HEK293 (cell line): Measurements from ENCODE around the gene PLSCR5.

Experiments used
- CTCF ChIA-PET: fragments of 350-600 bp; formaldehyde crosslinking; extraction: SDS; loops from one replicate; lab custom pipeline; 2021; ENCODE audit warnings: antibody characterized with exemption; lab: Yijun Ruan, JAX
- POLR2A ChIA-PET: fragments of 300-600 bp; formaldehyde crosslinking; extraction: SDS; loops from one replicate; lab custom pipeline; 2020; ENCODE audit warnings: antibody characterized with exemption, inconsistent platforms; lab: Yijun Ruan, JAX
- H3K27ac ChIP-seq: fragments of 200-500 bp; sonication (Bioruptor generic); 2 replicates; pipeline ENCODE4 v1.5.1; 2014; ENCODE audit warnings: low read depth, low read length, control low read depth, inconsistent platforms; ENCODE audit errors: extremely low read depth
- H3K36me3 ChIP-seq, 2 experiments: fragments of 200-500 bp in 1 of 2; sonication (Bioruptor generic) in 1 of 2; 1 replicate in 1 of 2; 2 replicates in 1 of 2; pipeline ENCODE4 v1.5.1; 2014 to 2017; ENCODE audit warnings: inconsistent platforms in 2 of 2, low read length in 2 of 2; ENCODE audit not compliant: control insufficient read depth in 2 of 2, insufficient read depth in 1 of 2
- H3K4me1 ChIP-seq: fragments of 200-500 bp; sonication (Bioruptor generic); 2 replicates; pipeline ENCODE4 v1.5.1; 2014; ENCODE audit warnings: mild to moderate bottlenecking, low read length, inconsistent platforms; ENCODE audit not compliant: control insufficient read depth, insufficient read depth
- H3K4me3 ChIP-seq: 2 replicates; pipeline ENCODE4 v1.5.1; 2011; ENCODE audit warnings: low read depth, mild to moderate bottlenecking, control low read depth, low read length, moderate library complexity
- H3K9me3 ChIP-seq: fragments of 200-500 bp; sonication (Bioruptor generic); 2 replicates; pipeline ENCODE4 v1.5.1; 2014; ENCODE audit warnings: low read depth, low read length, inconsistent platforms; ENCODE audit not compliant: control insufficient read depth, insufficient read depth
- HIC1 ChIP-seq: fragments of 450-650 bp; formaldehyde crosslinking; IDR thresholded peaks from 2 replicates; pipeline ENCODE4 v1.5.1; 2016; ENCODE audit warnings: missing biosample characterization, missing genetic modification characterization
- SETDB1 ChIP-seq: IDR thresholded peaks from one replicate; pipeline ENCODE4 v1.6.1; 2017; ENCODE audit warnings: mild to moderate bottlenecking, low read length, moderate library complexity, mixed read lengths; ENCODE audit not compliant: insufficient read length
- ZBTB21 ChIP-seq: fragments of 450-650 bp; formaldehyde crosslinking; IDR thresholded peaks from 2 replicates; pipeline ENCODE4 v1.5.1; 2017; ENCODE audit warnings: missing biosample characterization, missing genetic modification characterization
- ZNF133 ChIP-seq: fragments of 450-650 bp; formaldehyde crosslinking; IDR thresholded peaks from 2 replicates; pipeline ENCODE4 v1.5.1; 2016; ENCODE audit warnings: missing biosample characterization, missing genetic modification characterization
- ZNF157 ChIP-seq: fragments of 450-650 bp; formaldehyde crosslinking; IDR thresholded peaks from 2 replicates; pipeline ENCODE4 v1.5.1; 2016; ENCODE audit warnings: missing biosample characterization, missing genetic modification characterization
- ZNF19 ChIP-seq: fragments of 450-650 bp; formaldehyde crosslinking; IDR thresholded peaks from 2 replicates; pipeline ENCODE4; 2016; ENCODE audit warnings: missing biosample characterization, missing genetic modification characterization, low read depth
- ZNF221 ChIP-seq: fragments of 450-650 bp; formaldehyde crosslinking; IDR thresholded peaks from 2 replicates; pipeline ENCODE4 v1.5.1; 2017; ENCODE audit warnings: missing biosample characterization, missing genetic modification characterization, borderline replicate concordance
- ZNF341 ChIP-seq: fragments of 450-650 bp; formaldehyde crosslinking; IDR thresholded peaks from 2 replicates; pipeline ENCODE4; 2016; ENCODE audit warnings: low read depth, missing biosample characterization, missing genetic modification characterization
- ZNF423 ChIP-seq: fragments of 450-650 bp; formaldehyde crosslinking; IDR thresholded peaks from 2 replicates; pipeline ENCODE4 v1.5.1; 2016; ENCODE audit warnings: missing biosample characterization, missing genetic modification characterization
- ZNF610 ChIP-seq: fragments of 450-650 bp; formaldehyde crosslinking; IDR thresholded peaks from 2 replicates; pipeline ENCODE4 v1.5.1; 2016; ENCODE audit warnings: missing biosample characterization, missing genetic modification characterization, borderline replicate concordance
- ZNF701 ChIP-seq: fragments of 450-650 bp; formaldehyde crosslinking; IDR thresholded peaks from 2 replicates; pipeline ENCODE4 v1.5.1; 2016; ENCODE audit warnings: missing biosample characterization, missing genetic modification characterization
- ZNF843 ChIP-seq: fragments of 450-650 bp; formaldehyde crosslinking; IDR thresholded peaks from 2 replicates; pipeline ENCODE4 v1.5.1; 2016; ENCODE audit warnings: missing biosample characterization, missing genetic modification characterization
- TF ChIP-seq, protein P1 (sequence below): fragments of 450-650 bp; formaldehyde crosslinking; IDR thresholded peaks from 2 replicates; pipeline ENCODE4 v1.5.1; 2016; ENCODE audit warnings: missing biosample characterization, missing genetic modification characterization
- TF ChIP-seq, protein P2 (sequence below): fragments of 450-650 bp; formaldehyde crosslinking; IDR thresholded peaks from 2 replicates; pipeline ENCODE4 v1.5.1; 2016; ENCODE audit warnings: missing biosample characterization, missing genetic modification characterization
- TF ChIP-seq, protein P3 (sequence below): IDR thresholded peaks from 2 replicates; pipeline ENCODE4 v1.6.1; 2011; ENCODE audit warnings: mild to moderate bottlenecking, low read depth, low read length, borderline replicate concordance
- TF ChIP-seq, protein P4 (sequence below): fragments of 450-650 bp; formaldehyde crosslinking; IDR thresholded peaks from 2 replicates; pipeline ENCODE4 v1.5.1; 2017; ENCODE audit warnings: missing biosample characterization, missing genetic modification characterization
- TF ChIP-seq, protein P5 (sequence below): fragments of 450-650 bp; formaldehyde crosslinking; IDR thresholded peaks from 2 replicates; pipeline ENCODE4 v1.5.0; 2017; ENCODE audit warnings: missing biosample characterization, missing genetic modification characterization, borderline replicate concordance

The PLSCR5 gene

DNA sequence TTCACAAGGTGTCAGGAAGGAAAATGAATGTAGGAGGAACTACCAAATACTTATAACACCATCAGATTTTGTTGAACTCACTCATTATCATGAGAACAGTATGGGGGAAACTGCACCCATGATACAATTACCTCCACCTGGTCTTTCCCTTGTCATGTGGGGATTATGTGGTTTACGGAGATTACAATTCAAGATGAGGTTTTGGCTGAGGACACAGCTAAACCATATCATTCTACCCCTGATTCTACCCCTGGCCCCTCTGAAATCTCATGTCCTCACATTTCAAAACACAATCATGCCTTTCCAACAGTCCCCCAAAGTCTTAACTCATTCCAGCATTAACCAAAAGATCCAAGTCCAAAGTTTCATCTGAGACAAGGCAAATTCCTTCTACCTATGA, 43.7 kb downstream of the PLSCR5 start:
- Histone ChIP-seq H3K4me3 (no peak overlapping the region), H3K36me3 (no peaks in the 10 kb centered on the region), H3K4me1 (no peaks in the 10 kb centered on the region)
- POLR2A ChIA-PET: no interaction called here
- TF ChIP-seq ZNF843 (tag by site-specific recombination) (no peak), ZNF221 (tag by site-specific recombination) (no peak), ZNF341 (tag by site-specific recombination) (no peak), ZNF610 (tag by site-specific recombination) (no peak), SETDB1 (no peak), ZNF423 (no peak), ZNF701 (no peak), ZNF19 (no peak), ZBTB21 (tag by site-specific recombination) (no peak), HIC1 (tag by site-specific recombination) (no peak), ZNF157 (tag by site-specific recombination) (no peak), ZNF133 (tag by site-specific recombination) (no peak)
- TF ChIP-seq, protein P1, sequence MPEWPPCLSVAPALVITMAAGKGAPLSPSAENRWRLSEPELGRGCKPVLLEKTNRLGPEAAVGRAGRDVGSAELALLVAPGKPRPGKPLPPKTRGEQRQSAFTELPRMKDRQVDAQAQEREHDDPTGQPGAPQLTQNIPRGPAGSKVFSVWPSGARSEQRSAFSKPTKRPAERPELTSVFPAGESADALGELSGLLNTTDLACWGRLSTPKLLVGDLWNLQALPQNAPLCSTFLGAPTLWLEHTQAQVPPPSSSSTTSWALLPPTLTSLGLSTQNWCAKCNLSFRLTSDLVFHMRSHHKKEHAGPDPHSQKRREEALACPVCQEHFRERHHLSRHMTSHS (tag by site-specific recombination): no peak
- TF ChIP-seq, protein P2, sequence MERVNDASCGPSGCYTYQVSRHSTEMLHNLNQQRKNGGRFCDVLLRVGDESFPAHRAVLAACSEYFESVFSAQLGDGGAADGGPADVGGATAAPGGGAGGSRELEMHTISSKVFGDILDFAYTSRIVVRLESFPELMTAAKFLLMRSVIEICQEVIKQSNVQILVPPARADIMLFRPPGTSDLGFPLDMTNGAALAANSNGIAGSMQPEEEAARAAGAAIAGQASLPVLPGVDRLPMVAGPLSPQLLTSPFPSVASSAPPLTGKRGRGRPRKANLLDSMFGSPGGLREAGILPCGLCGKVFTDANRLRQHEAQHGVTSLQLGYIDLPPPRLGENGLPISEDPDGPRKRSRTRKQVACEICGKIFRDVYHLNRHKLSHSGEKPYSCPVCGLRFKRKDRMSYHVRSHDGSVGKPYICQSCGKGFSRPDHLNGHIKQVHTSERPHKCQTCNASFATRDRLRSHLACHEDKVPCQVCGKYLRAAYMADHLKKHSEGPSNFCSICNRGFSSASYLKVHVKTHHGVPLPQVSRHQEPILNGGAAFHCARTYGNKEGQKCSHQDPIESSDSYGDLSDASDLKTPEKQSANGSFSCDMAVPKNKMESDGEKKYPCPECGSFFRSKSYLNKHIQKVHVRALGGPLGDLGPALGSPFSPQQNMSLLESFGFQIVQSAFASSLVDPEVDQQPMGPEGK: no peak
- TF ChIP-seq, protein P3, sequence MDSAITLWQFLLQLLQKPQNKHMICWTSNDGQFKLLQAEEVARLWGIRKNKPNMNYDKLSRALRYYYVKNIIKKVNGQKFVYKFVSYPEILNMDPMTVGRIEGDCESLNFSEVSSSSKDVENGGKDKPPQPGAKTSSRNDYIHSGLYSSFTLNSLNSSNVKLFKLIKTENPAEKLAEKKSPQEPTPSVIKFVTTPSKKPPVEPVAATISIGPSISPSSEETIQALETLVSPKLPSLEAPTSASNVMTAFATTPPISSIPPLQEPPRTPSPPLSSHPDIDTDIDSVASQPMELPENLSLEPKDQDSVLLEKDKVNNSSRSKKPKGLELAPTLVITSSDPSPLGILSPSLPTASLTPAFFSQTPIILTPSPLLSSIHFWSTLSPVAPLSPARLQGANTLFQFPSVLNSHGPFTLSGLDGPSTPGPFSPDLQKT: no peak
- TF ChIP-seq, protein P4, sequence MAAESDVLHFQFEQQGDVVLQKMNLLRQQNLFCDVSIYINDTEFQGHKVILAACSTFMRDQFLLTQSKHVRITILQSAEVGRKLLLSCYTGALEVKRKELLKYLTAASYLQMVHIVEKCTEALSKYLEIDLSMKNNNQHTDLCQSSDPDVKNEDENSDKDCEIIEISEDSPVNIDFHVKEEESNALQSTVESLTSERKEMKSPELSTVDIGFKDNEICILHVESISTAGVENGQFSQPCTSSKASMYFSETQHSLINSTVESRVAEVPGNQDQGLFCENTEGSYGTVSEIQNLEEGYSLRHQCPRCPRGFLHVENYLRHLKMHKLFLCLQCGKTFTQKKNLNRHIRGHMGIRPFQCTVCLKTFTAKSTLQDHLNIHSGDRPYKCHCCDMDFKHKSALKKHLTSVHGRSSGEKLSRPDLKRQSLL (tag by site-specific recombination): no peak
- TF ChIP-seq, protein P5, sequence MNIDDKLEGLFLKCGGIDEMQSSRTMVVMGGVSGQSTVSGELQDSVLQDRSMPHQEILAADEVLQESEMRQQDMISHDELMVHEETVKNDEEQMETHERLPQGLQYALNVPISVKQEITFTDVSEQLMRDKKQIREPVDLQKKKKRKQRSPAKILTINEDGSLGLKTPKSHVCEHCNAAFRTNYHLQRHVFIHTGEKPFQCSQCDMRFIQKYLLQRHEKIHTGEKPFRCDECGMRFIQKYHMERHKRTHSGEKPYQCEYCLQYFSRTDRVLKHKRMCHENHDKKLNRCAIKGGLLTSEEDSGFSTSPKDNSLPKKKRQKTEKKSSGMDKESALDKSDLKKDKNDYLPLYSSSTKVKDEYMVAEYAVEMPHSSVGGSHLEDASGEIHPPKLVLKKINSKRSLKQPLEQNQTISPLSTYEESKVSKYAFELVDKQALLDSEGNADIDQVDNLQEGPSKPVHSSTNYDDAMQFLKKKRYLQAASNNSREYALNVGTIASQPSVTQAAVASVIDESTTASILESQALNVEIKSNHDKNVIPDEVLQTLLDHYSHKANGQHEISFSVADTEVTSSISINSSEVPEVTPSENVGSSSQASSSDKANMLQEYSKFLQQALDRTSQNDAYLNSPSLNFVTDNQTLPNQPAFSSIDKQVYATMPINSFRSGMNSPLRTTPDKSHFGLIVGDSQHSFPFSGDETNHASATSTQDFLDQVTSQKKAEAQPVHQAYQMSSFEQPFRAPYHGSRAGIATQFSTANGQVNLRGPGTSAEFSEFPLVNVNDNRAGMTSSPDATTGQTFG (tag by site-specific recombination): no peak
- TF ChIP-seq, all 188 proteins: peak for 0
- Histone ChIP-seq H3K27ac (no peak overlapping the region), H3K9me3 (no peaks in the 10 kb centered on the region)
- CTCF ChIA-PET: no interaction called here
